Panc1 (cell line): Measurements from ENCODE around the gene ERC2. TPM values are rescaled to one million over a fixed set of nuclear protein-coding genes. Genes with fewer than 3 reads are reported as not detected.

Source experiments
- ATAC-seq: fragments of 200-7000 bp; cut with Tn5 transposase; 2 replicates; pipeline ENCODE4 v1.9.1; 2020; ENCODE audit warnings: mild to moderate bottlenecking, moderate library complexity
- BruUV-seq: library from RNA; stranded (reverse); fragments of 400-500 nt; replicated peaks from 2 replicates; lab custom pipeline; 2021; lab: Mats Ljungman, UMichigan
- CTCF ChIA-PET: fragments of 300-600 bp; sonication (Branson Sonifier 250); formaldehyde crosslinking; loops from one replicate; lab custom pipeline; 2022; ENCODE audit warnings: antibody characterized with exemption; lab: Charles Lee
- POLR2A ChIA-PET: fragments of 300-600 bp; sonication (Branson Sonifier 250); formaldehyde crosslinking; loops from one replicate; lab custom pipeline; 2022; ENCODE audit warnings: antibody characterized with exemption; lab: Charles Lee
- DNase-seq: peaks from one replicate; pipeline ENCODE4 v3.0.0-alpha.2; 2010; ENCODE audit warnings: low read depth, low spot score
- H3K27ac ChIP-seq: 2 replicates; pipeline ENCODE4 v1.5.1; 2011; ENCODE audit warnings: mild to moderate bottlenecking, low read length, inconsistent platforms
- H3K27me3 ChIP-seq: fragments of 200-500 bp; sonication (Bioruptor generic); 2 replicates; pipeline ENCODE4 v1.6.0; 2014; ENCODE audit warnings: low read length, inconsistent platforms; ENCODE audit not compliant: control insufficient read depth, insufficient read depth
- H3K36me3 ChIP-seq: fragments of 200-500 bp; sonication (Bioruptor generic); 2 replicates; pipeline ENCODE4 v1.5.1; 2014; ENCODE audit warnings: inconsistent platforms, mild to moderate bottlenecking, low read length, moderate library complexity; ENCODE audit not compliant: control insufficient read depth, insufficient read depth
- H3K4me1 ChIP-seq: 2 replicates; pipeline ENCODE4 v1.5.1; 2011; ENCODE audit warnings: inconsistent platforms, mild to moderate bottlenecking, low read length, moderate library complexity; ENCODE audit not compliant: control insufficient read depth, insufficient read depth
- H3K4me3 ChIP-seq, 2 experiments: 2 replicates each; pipeline ENCODE4 v1.5.1; 2011 to 2012; ENCODE audit warnings: low read depth in 2 of 2, low read length in 2 of 2, mild to moderate bottlenecking in 2 of 2, inconsistent platforms in 1 of 2, moderate library complexity in 1 of 2
- H3K9me3 ChIP-seq: fragments of 200-500 bp; sonication (Bioruptor generic); 2 replicates; pipeline ENCODE4 v1.5.1; 2014; ENCODE audit warnings: low read depth, mild to moderate bottlenecking, inconsistent platforms, low read length, moderate library complexity; ENCODE audit not compliant: control insufficient read depth, insufficient read depth
- POLR2AphosphoS5 ChIP-seq: IDR thresholded peaks from 2 replicates; pipeline ENCODE4 v1.6.1; 2012; ENCODE audit warnings: mild to moderate bottlenecking, low read depth, low read length, moderate library complexity
- REST ChIP-seq, 2 experiments: IDR thresholded peaks; 2 replicates each; pipeline ENCODE4 v1.6.1; 2011 to 2012; ENCODE audit warnings: low read depth in 2 of 2, control low read depth in 1 of 2, low read length in 1 of 2, mild to moderate bottlenecking in 1 of 2, moderate library complexity in 1 of 2; ENCODE audit not compliant: insufficient read depth in 1 of 2
- SIN3A ChIP-seq: IDR thresholded peaks from 2 replicates; pipeline ENCODE4 v1.6.1; 2012; ENCODE audit warnings: low read depth, mild to moderate bottlenecking, low read length, moderate library complexity, borderline replicate concordance; ENCODE audit not compliant: insufficient read depth
- TCF7L2 ChIP-seq: IDR thresholded peaks from 2 replicates; pipeline ENCODE4 v1.6.1; 2011; ENCODE audit warnings: mild to moderate bottlenecking, low read depth, low read length, inconsistent platforms
- in situ Hi-C: cut with HindIII; loops from 2 replicates; pipeline ENCODE4 v1.10.0; 2016; ENCODE audit warnings: low sequenced_read_pairs, low pct_unique_long_range_greater_than_20kb
- intact Hi-C: fragments of 100-400 bp; cut with micrococcal nuclease; formaldehyde crosslinking; loops from one replicate; pipeline ENCODE4 v1.10.0; 2022; ENCODE audit not compliant: unreplicated experiment
- total RNA-seq: library from RNA; stranded (reverse); gene quantifications from one replicate; pipeline ENCODE4 v1.2.1, GENCODE V29; 2021; ENCODE audit not compliant: unreplicated experiment
- TF ChIP-seq, protein P1 (sequence below): fragments of 450-650 bp; IDR thresholded peaks from 2 replicates; pipeline ENCODE4 v1.5.1; 2017; ENCODE audit warnings: mild to moderate bottlenecking

Gene ERC2
- total RNA-seq, 1 experiment from 2014 or later, result 0.33 TPM

DNA sequence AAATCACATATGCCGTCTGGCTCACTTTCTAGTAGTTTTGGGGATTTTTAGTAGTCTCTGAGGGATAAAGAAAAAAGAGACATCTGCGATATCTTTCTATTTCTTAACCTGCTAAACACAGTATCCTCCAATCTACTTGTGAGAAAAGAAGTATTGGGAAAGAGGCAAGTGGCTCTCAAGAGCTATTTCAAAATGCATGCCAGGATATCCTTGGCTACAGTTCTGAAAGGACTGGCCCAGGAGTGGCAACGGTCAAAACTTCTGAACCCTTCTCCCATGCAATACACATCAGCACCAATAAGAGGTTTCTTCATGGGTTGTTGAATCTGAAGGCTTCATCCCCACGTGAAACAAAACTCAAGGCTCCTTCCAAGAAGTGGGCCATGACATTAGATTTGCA is 777.1 kb downstream of the ERC2 start:
- H3K9me3 ChIP-seq, result no peaks in the 10 kb centered on the region
- ChIA-PET POLR2A (no interaction called here), CTCF (no interaction called here)
- DNase-seq, result no peak
- TF ChIP-seq REST (IDR thresholded peaks at IDR 0.05; ENCODE audit: insufficient read depth in 1 of 2, low read depth in 2 of 2, low read length in 1 of 2) (no peak), SIN3A (no peak), POLR2AphosphoS5 (no peak), TCF7L2 (no peak)
- TF ChIP-seq, protein P1, sequence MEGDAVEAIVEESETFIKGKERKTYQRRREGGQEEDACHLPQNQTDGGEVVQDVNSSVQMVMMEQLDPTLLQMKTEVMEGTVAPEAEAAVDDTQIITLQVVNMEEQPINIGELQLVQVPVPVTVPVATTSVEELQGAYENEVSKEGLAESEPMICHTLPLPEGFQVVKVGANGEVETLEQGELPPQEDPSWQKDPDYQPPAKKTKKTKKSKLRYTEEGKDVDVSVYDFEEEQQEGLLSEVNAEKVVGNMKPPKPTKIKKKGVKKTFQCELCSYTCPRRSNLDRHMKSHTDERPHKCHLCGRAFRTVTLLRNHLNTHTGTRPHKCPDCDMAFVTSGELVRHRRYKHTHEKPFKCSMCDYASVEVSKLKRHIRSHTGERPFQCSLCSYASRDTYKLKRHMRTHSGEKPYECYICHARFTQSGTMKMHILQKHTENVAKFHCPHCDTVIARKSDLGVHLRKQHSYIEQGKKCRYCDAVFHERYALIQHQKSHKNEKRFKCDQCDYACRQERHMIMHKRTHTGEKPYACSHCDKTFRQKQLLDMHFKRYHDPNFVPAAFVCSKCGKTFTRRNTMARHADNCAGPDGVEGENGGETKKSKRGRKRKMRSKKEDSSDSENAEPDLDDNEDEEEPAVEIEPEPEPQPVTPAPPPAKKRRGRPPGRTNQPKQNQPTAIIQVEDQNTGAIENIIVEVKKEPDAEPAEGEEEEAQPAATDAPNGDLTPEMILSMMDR, result no peak
- BruUV-seq, result no TSS peak
- H3K27me3 ChIP-seq, result no peaks in the 10 kb centered on the region
- H3K4me1 ChIP-seq, result no peaks in the 10 kb centered on the region
- H3K27ac ChIP-seq, result no peak overlapping the region
- ATAC-seq, result no peak
- H3K36me3 ChIP-seq, result no peaks in the 10 kb centered on the region
- no peak overlapping the region for H3K4me3 ChIP-seq
- intact Hi-C loops, result no loop called here
- in situ Hi-C loops, result no loop called here

DNA sequence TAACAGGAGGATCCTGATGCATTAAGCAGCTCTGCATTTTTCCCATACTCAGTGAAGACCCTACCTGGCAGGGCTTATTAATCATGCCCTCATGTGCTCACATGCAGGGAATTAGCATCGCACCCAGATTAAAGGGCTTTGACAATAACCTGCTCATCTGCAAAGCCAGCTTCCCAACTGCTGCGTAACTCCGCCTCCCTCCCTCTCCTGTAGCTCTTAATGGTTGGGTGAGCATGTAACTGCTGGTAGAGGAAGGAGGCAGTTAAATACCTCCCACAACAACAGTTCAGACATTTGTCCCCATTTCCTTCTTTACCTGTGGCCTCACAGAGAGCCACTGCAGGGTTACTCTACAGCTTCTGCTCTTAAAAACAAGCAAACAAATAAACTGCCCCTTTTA is 777.5 kb downstream of the ERC2 start:
- no peak for DNase-seq
- ChIA-PET CTCF (no interaction called here), POLR2A (no interaction called here)
- H3K4me3 ChIP-seq, result no peak overlapping the region
- TF ChIP-seq TCF7L2, result no peak
- TF ChIP-seq, protein P1, result no peak
- no peak for TF ChIP-seq SIN3A
- TF ChIP-seq REST (IDR thresholded peaks at IDR 0.05; ENCODE audit: insufficient read depth in 1 of 2, low read depth in 2 of 2, low read length in 1 of 2), result no peak
- TF ChIP-seq POLR2AphosphoS5, result no peak
- no peaks in the 10 kb centered on the region for H3K27me3 ChIP-seq
- no peaks in the 10 kb centered on the region for H3K4me1 ChIP-seq
- in situ Hi-C loops, result no loop called here
- BruUV-seq, result no TSS peak
- no peaks in the 10 kb centered on the region for H3K9me3 ChIP-seq
- intact Hi-C loops, result no loop called here
- no peak overlapping the region for H3K27ac ChIP-seq
- ATAC-seq, result no peak
- H3K36me3 ChIP-seq, result no peaks in the 10 kb centered on the region
